HG02642 (cell line): ENCODE results near the gene LAMA2.
"Not testable (repeated sequence)": the region's sequence is repeated elsewhere in the genome, so short reads cannot be mapped to it uniquely, and the experiment has no call there.

Experiments
- ATAC-seq: cut with Tn5 transposase; IDR thresholded peaks from one replicate; pipeline ENCODE4 v1.9.1; 2021; ENCODE audit warnings: mild to moderate bottlenecking; ENCODE audit not compliant: unreplicated experiment, poor library complexity

Gene LAMA2

GRCh38 chr6:129053143-129053542 is 170.2 kb downstream of the LAMA2 start:
- ATAC-seq: not testable (repeated sequence)

GRCh38 chr6:129055796-129056195 is 172.9 kb downstream of the LAMA2 start:
- ATAC-seq: no peak

GRCh38 chr6:129059650-129060049 is 176.7 kb downstream of the LAMA2 start:
- ATAC-seq: no peak

GRCh38 chr6:129069006-129069405 is 186.1 kb downstream of the LAMA2 start:
- ATAC-seq: no peak

GRCh38 chr6:129073051-129073450 is 190.1 kb downstream of the LAMA2 start:
- no peak for ATAC-seq

- no peak for ATAC-seq
Measured at GRCh38 chr6:129073691-129074395, 190.9 kb downstream of the LAMA2 start.

GRCh38 chr6:129084406-129084805 is 201.5 kb downstream of the LAMA2 start:
- no peak for ATAC-seq

GRCh38 chr6:129088481-129088880 is 205.5 kb downstream of the LAMA2 start:
- ATAC-seq: not testable (repeated sequence)

- ATAC-seq: no peak
Measured at GRCh38 chr6:129089357-129089756, 206.4 kb downstream of the LAMA2 start.

GRCh38 chr6:129094147-129094546 is 211.2 kb downstream of the LAMA2 start:
- no peak for ATAC-seq

GRCh38 chr6:129096651-129097290 is 213.8 kb downstream of the LAMA2 start:
- ATAC-seq: no peak

GRCh38 chr6:129098061-129098553 is 215.2 kb downstream of the LAMA2 start:
- ATAC-seq: no peak

- no peak for ATAC-seq
Measured at GRCh38 chr6:129099696-129100095, 216.8 kb downstream of the LAMA2 start.

GRCh38 chr6:129100164-129100563 is 217.2 kb downstream of the LAMA2 start:
- no peak for ATAC-seq

GRCh38 chr6:129102741-129103140 is 219.8 kb downstream of the LAMA2 start:
- ATAC-seq: no peak

- ATAC-seq: no peak
Measured at GRCh38 chr6:129104131-129104530, 221.2 kb downstream of the LAMA2 start.

- no peak for ATAC-seq
Measured at GRCh38 chr6:129104560-129104959, 221.6 kb downstream of the LAMA2 start.

- ATAC-seq: no peak
Measured at GRCh38 chr6:129105035-129105434, 222.1 kb downstream of the LAMA2 start.

- ATAC-seq: no peak
Measured at GRCh38 chr6:129105793-129106192, 222.9 kb downstream of the LAMA2 start.

- ATAC-seq: no peak
Measured at GRCh38 chr6:129108337-129108736, 225.4 kb downstream of the LAMA2 start.

GRCh38 chr6:129110690-129111343 is 227.9 kb downstream of the LAMA2 start:
- no peak for ATAC-seq
